Keratinocyte (primary cell): ENCODE results near the gene IFNA4. TPM values are rescaled to one million over a fixed set of nuclear protein-coding genes. Genes with fewer than 3 reads are reported as not detected.
"Not testable (repeated sequence)": the region's sequence is repeated elsewhere in the genome, so short reads cannot be mapped to it uniquely, and the experiment has no call there.

Experiments
- DNase-seq: peaks from one replicate; pipeline ENCODE4 v3.0.0-alpha.2; 2011; ENCODE audit warnings: low read depth, missing footprints, low spot score
- FAIRE-seq: peaks from 2 replicates; lab custom pipeline; 2011; peaks lifted over from hg19 to GRCh38; lab: Jason Lieb, UNC
- H2AFZ ChIP-seq: 2 replicates; pipeline ENCODE4 v1.6.0; 2012; ENCODE audit warnings: low read length, control low read depth, inconsistent platforms; ENCODE audit not compliant: control insufficient read depth
- H3K27ac ChIP-seq: 2 replicates; pipeline ENCODE4 v1.5.1; 2011; ENCODE audit warnings: low read length; ENCODE audit not compliant: control insufficient read depth, insufficient read depth
- H3K27me3 ChIP-seq: 3 replicates; pipeline ENCODE4 v1.6.0; 2011; ENCODE audit warnings: low read length; ENCODE audit not compliant: control insufficient read depth, insufficient read depth; ENCODE audit errors: extremely low read depth
- H3K36me3 ChIP-seq, 2 experiments: 2 replicates in 1 of 2; 3 replicates in 1 of 2; pipeline ENCODE4 v1.5.1; 2011; ENCODE audit warnings: low read length in 2 of 2, mild to moderate bottlenecking in 1 of 2; ENCODE audit not compliant: control insufficient read depth in 2 of 2, insufficient read depth in 2 of 2; ENCODE audit errors: extremely low read depth in 1 of 2
- H3K4me1 ChIP-seq: 3 replicates; pipeline ENCODE4 v1.5.1; 2011; ENCODE audit warnings: low read length; ENCODE audit not compliant: control insufficient read depth, insufficient read depth; ENCODE audit errors: extremely low read depth
- H3K4me2 ChIP-seq: 3 replicates; pipeline ENCODE4 v1.6.0; 2011; ENCODE audit warnings: low read depth, low read length; ENCODE audit not compliant: control insufficient read depth, insufficient read depth; ENCODE audit errors: extremely low read depth
- H3K4me3 ChIP-seq, 3 experiments: fragments of 200-600 bp in 1 of 3; sonication (generic) in 1 of 3; 2 replicates in 2 of 3; 3 replicates in 1 of 3; pipeline ENCODE4 v1.5.1; 2011 to 2016; ENCODE audit warnings: low read length in 3 of 3, mild to moderate bottlenecking in 3 of 3, control low read depth in 2 of 3, inconsistent platforms in 1 of 3, low read depth in 1 of 3, mixed read lengths in 1 of 3, mixed run types in 1 of 3, moderate library complexity in 1 of 3; ENCODE audit not compliant: control insufficient read depth in 2 of 3, insufficient read depth in 2 of 3; ENCODE audit errors: extremely low read depth in 1 of 3
- H3K79me2 ChIP-seq: 2 replicates; pipeline ENCODE4 v1.6.0; 2012; ENCODE audit warnings: low read length; ENCODE audit not compliant: control insufficient read depth, insufficient read depth
- H3K9ac ChIP-seq: 3 replicates; pipeline ENCODE4 v1.6.0; 2011; ENCODE audit warnings: low read length; ENCODE audit not compliant: control insufficient read depth, insufficient read depth; ENCODE audit errors: extremely low read depth
- H3K9me1 ChIP-seq: 3 replicates; pipeline ENCODE4 v1.6.0; 2011; ENCODE audit warnings: low read length; ENCODE audit not compliant: control insufficient read depth, insufficient read depth; ENCODE audit errors: extremely low read depth
- H3K9me3 ChIP-seq: 2 replicates; pipeline ENCODE4 v1.5.1; 2012; ENCODE audit warnings: low read depth, low read length; ENCODE audit not compliant: control insufficient read depth
- H4K20me1 ChIP-seq: 3 replicates; pipeline ENCODE4 v1.6.0; 2011; ENCODE audit warnings: low read length; ENCODE audit not compliant: control insufficient read depth, insufficient read depth; ENCODE audit errors: extremely low read depth
- CTCF ChIP-seq, 3 experiments: IDR thresholded peaks in 1 of 3; conservative IDR thresholded peaks in 1 of 3; optimal IDR thresholded peaks in 1 of 3; 2 replicates in 2 of 3; 3 replicates in 1 of 3; pipeline versions ENCODE3 to v1.5.1; 2011; ENCODE audit warnings: low read length in 3 of 3, mild to moderate bottlenecking in 3 of 3, moderate library complexity in 2 of 3, control low read depth in 1 of 3, inconsistent platforms in 1 of 3; ENCODE audit not compliant: insufficient read depth in 2 of 3; ENCODE audit errors: extremely low read depth in 1 of 3
- EZH2 ChIP-seq: IDR thresholded peaks from one replicate; pipeline ENCODE4 v1.6.1; 2012; ENCODE audit warnings: inconsistent platforms, mild to moderate bottlenecking, low read length, moderate library complexity
- dilution Hi-C: fragments of 300-500 bp; cut with MboI; formaldehyde crosslinking; loops from one replicate; pipeline ENCODE4 v1.7.0; 2020; ENCODE audit warnings: low sequenced_read_pairs; ENCODE audit not compliant: extremely low pct_ligation_motif_present
- polyA plus RNA-seq, 5 experiments: library from polyadenylated mRNA; depleted of rRNA in 3 of 5; stranded (reverse) in 3 of 5; stranded (forward) in 1 of 5; unstranded in 1 of 5; fragments of >200 nt; gene quantifications; 1 replicate in 1 of 5; 2 replicates in 3 of 5; 3 replicates in 1 of 5; pipeline versions ENCODE4 v1.2.1 to v1.2.3, GENCODE V29; 2011 to 2012; ENCODE audit warnings: missing spikeins in 2 of 5, low read depth in 1 of 5, low replicate concordance in 1 of 5

Gene IFNA4
- polyA plus RNA-seq, 1 donor (not counting 4 experiments of a cell fraction or from before 2014, with no cell fraction given): not detected

- Histone ChIP-seq H2AFZ (no peak overlapping the region), H3K9ac (no peak overlapping the region), H3K4me2 (no peak overlapping the region), H3K27ac (no peak overlapping the region), H3K36me3 (no peaks in the 10 kb centered on the region), H4K20me1 (no peaks in the 10 kb centered on the region), H3K4me1 (no peaks in the 10 kb centered on the region), H3K79me2 (no peaks in the 10 kb centered on the region), H3K9me1 (no peaks in the 10 kb centered on the region), H3K4me3 (no peak overlapping the region), H3K9me3 (no peaks in the 10 kb centered on the region), H3K27me3 (no peaks in the 10 kb centered on the region)
- DNase-seq (no peak), FAIRE-seq (no peak)
- TF ChIP-seq CTCF (optimal IDR thresholded peaks at IDR 0.05 in 1 of 3, IDR thresholded peaks at IDR 0.05 in 1 of 3, conservative IDR thresholded peaks at IDR 0.05 in 1 of 3; ENCODE audit: extremely low read depth in 1 of 3, insufficient read depth in 2 of 3, low read length in 3 of 3) (no peak), EZH2 (no peak)
- dilution Hi-C loops: no loop called here
Observed at GRCh38 chr9:21210311-21210710, 22.9 kb upstream of the IFNA4 start.

- FAIRE-seq, H3K4me3 ChIP-seq, H4K20me1 ChIP-seq, H2AFZ ChIP-seq, H3K9me1 ChIP-seq, H3K4me1 ChIP-seq, DNase-seq, H3K4me2 ChIP-seq, H3K9me3 ChIP-seq, H3K79me2 ChIP-seq, H3K36me3 ChIP-seq, H3K27me3 ChIP-seq, dilution Hi-C loops, H3K9ac ChIP-seq, H3K27ac ChIP-seq: not testable (repeated sequence)
Observed at GRCh38 chr9:21207043-21207442, 19.7 kb upstream of the IFNA4 start, which contains the start of gene IFNA10. IFNA10 (minus strand) TSS chr9:21207143; CDS start chr9:21207097, 46 bp downstream.

- Histone ChIP-seq H3K27me3 (no peaks in the 10 kb centered on the region), H3K79me2 (no peaks in the 10 kb centered on the region), H3K27ac (no peak overlapping the region), H3K36me3 (no peaks in the 10 kb centered on the region), H4K20me1 (no peaks in the 10 kb centered on the region), H3K4me2 (no peak overlapping the region), H3K4me3 (no peak overlapping the region), H3K9me1 (no peaks in the 10 kb centered on the region), H2AFZ (no peak overlapping the region), H3K9ac (no peak overlapping the region), H3K4me1 (no peaks in the 10 kb centered on the region), H3K9me3 (no peaks in the 10 kb centered on the region)
- dilution Hi-C loops: no loop called here
- no peak for DNase-seq
- FAIRE-seq: no peak
- no peak for TF ChIP-seq EZH2
- TF ChIP-seq CTCF (optimal IDR thresholded peaks at IDR 0.05 in 1 of 3, IDR thresholded peaks at IDR 0.05 in 1 of 3, conservative IDR thresholded peaks at IDR 0.05 in 1 of 3; ENCODE audit: extremely low read depth in 1 of 3, insufficient read depth in 2 of 3, low read length in 3 of 3): no peak
Observed at GRCh38 chr9:21205204-21205603, 17.8 kb upstream of the IFNA4 start.

GRCh38 chr9:21202105-21202504 is 14.7 kb upstream of the IFNA4 start, which contains the start of gene IFNA7:
IFNA7 (minus strand) TSS chr9:21202205; CDS start chr9:21202165, 40 bp downstream.
- H4K20me1 ChIP-seq, H3K9me1 ChIP-seq, H3K4me2 ChIP-seq, H3K9ac ChIP-seq, H3K36me3 ChIP-seq, DNase-seq, H3K4me3 ChIP-seq, H3K79me2 ChIP-seq, FAIRE-seq, H3K9me3 ChIP-seq, H3K27me3 ChIP-seq, H2AFZ ChIP-seq, H3K4me1 ChIP-seq, dilution Hi-C loops, H3K27ac ChIP-seq: not testable (repeated sequence)
